Cardiac septum (tissue), 1 donor: ENCODE measurements around the gene SLC50A1. TPM values are rescaled to one million over a fixed set of nuclear protein-coding genes. Genes with fewer than 3 reads are reported as not detected.

ENCODE experiments used
- DNase-seq: peaks from one replicate; pipeline ENCODE4 v3.0.0-alpha.2; 2020; ENCODE audit warnings: low spot score
- intact Hi-C: fragments of 100-400 bp; cut with DNase I; formaldehyde crosslinking; loops from one replicate; pipeline ENCODE4 v1.14.0; 2022
- total RNA-seq: library from RNA; stranded (reverse); fragmentation: NEBNext Ultra II Directional; extraction: Animal tissue kit (Norgen Biotek cat#: 25700); gene quantifications from one replicate; pipeline ENCODE4 v1.2.1, GENCODE V29; 2021
- donor health status: DM: no; HTN: no; CAD: no.

The SLC50A1 gene
- total RNA-seq, 1 donor from 2014 or later = 11.2 TPM

DNA sequence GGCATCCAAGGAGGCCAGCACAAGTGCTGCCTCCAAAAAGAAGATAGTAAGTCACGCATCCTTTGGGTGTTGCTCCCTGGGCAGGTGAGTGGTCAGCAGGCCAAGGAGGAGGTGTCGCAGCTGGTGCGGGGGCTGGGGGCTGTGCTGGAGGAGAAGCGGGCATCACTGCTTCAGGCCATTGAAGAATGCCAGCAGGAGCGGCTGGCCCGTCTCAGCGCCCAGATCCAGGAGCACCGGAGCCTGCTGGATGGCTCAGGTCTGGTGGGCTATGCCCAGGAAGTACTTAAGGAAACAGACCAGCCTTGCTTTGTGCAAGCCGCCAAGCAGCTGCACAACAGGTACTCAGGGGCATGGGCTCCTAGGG, 42.2 kb downstream of the SLC50A1 start:
- DNase-seq = peak; percentile 57
- intact Hi-C loops = loop anchor here (5.0 kb wide), 1 partner anchor 49 kb away; no protein-coding TSS in a partner anchor

DNA sequence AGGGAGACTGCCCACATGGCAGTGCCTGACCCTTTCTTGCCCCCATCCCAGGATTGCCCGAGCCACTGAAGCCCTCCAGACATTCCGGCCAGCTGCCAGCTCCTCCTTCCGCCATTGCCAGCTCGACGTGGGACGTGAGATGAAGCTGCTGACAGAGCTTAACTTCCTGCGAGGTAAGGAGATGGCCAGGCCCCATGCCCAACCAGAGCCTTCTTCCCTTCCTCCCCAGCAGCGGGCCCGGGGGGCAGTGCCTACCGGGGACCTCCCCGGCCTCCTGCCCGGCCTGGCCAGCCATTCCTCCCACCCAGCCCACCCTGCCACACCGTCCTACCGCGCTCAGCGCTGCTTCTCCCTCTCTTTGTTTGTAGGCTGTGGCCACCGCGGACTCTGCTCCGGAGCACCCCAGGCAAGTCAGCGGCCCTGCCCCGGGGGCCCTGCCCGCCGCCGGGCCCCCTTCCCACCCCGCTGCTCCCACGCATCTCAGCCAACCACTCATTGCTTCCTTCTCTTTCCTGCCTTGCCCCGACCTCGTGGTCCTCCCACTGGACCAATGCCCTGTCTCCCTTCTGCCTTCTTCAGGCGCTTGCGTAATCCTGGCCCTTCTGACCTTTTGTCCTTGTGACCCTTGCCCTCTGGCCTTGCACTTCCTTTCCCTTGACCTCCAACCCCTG, 42.9 kb downstream of the SLC50A1 start:
- peak; percentile 61 for DNase-seq
- intact Hi-C loops = loop anchor here (5.0 kb wide), 1 partner anchor 49 kb away; no protein-coding TSS in a partner anchor

DNA sequence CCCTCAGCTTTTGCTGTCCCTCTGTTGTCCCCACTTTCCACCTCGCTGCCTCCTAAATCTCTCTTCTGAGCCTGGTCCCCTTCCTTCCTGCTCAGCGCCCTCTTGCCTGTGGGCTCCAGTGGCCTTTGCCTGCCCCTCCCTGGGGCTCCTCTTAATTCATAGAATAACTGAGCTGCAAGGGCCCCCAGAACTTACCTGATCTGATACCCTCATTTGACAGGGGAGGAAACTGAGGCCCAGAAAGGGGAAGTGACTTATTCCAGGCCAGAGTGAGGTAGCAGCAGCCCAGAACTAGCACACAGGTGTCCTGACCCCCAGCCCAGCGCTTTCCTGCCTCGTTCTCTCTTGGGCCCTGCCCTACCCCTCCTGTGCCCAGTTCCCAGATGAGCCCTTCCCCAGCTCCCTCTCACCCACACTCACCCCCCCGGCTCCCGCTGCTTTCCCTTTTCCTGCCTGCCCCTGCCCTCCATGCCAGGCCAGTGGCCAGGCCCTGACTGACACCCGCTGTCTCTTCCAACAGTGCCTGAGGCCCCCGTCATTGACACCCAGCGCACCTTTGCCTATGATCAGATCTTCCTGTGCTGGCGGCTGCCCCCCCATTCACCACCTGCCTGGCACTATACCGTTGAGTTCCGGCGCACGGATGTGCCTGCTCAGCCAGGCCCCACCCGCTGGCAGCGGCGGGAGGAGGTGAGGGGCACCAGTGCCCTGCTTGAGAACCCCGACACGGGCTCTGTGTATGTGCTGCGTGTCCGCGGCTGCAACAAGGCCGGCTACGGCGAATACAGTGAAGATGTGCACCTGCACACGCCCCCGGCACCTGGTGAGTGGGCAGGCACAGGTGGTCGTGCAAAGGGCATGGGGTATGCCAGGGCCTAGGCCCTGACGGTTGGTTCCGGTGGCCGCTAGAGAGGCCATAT, 43.7 kb downstream of the SLC50A1 start:
- intact Hi-C loops = loop anchor here (5.0 kb wide), 1 partner anchor 48 kb away; no protein-coding TSS in a partner anchor
- DNase-seq = peak; percentile 74

DNA sequence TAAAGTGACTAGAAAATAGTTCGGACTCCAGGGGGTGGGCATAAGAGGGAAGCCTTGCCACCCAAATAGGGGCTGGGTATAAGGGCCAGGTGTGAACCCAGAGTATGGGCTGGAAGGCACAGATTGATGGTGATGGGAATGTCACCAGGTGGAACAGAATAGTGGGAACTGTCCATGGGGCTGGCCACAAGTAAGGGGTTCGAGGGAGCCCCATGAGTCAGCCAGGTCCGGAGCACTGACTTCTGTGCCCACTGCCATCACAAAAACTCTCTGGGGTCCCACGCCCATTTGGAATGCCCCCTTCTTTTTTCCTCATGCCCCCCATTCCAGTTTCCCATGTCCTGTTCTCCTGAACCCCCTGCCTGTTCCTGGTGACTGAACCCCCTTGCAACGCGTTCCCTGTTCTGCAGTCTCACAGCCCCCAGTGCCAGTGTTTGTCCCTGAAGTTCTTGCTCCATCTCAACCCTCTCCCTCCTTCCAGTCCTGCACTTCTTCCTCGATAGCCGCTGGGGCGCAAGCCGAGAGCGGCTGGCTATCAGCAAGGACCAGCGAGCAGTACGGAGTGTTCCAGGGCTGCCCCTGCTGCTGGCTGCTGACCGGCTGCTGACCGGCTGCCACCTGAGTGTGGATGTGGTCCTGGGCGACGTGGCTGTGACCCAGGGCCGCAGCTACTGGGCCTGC, 45.9 kb downstream of the SLC50A1 start:
- DNase-seq = peak; percentile 14
- intact Hi-C loops = no loop called here

- no peak for DNase-seq
- intact Hi-C loops = no loop called here
Measured at GRCh38 chr1:155182052-155182550, 46.4 kb downstream of the SLC50A1 start.

GRCh38 chr1:155183775-155184221, 48.1 kb downstream of the SLC50A1 start:
- DNase-seq = no peak
- intact Hi-C loops = no loop called here

DNA sequence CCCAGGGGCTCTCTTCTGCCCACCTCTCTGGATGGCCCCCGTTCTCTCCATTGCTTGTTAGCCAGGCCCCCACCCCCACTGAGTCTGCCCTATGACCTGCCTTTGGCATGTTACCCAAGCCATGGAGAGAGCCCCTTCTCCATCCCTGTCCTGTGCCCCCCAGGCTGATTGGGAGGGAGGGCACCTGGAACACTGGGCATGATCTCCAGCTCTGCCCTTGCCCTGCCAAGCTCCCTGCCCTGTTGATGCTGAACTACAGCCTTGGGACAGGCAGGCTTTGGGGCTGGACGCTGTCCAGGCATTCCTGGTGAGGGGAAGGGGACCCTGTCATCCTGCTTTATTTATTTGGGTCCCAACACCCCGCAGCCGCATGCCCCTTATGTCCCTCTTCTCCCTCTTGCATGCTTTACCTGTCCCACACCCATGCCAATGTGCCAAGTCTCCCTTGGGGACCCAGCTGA, 48.7 kb downstream of the SLC50A1 start:
- intact Hi-C loops = no loop called here
- no peak for DNase-seq

GRCh38 chr1:155184835-155185782, 49.5 kb downstream of the SLC50A1 start:
- intact Hi-C loops = no loop called here
- peak; percentile 75 for DNase-seq

DNA sequence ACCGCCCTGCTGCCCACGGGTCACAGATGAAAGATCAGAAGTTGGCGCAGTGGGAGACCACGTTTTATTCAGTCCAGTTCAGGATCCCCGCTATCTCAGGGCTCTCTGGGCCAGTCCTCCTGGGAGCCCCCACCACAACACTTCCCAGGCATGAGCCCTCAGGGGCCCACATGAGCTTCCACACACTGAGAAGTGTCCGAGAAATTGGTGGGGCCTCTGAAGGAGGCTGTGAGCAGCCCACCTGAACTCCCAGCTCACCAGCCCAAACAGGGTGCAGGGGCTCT, 50.1 kb downstream of the SLC50A1 start:
- intact Hi-C loops = no loop called here
- no peak for DNase-seq

DNA sequence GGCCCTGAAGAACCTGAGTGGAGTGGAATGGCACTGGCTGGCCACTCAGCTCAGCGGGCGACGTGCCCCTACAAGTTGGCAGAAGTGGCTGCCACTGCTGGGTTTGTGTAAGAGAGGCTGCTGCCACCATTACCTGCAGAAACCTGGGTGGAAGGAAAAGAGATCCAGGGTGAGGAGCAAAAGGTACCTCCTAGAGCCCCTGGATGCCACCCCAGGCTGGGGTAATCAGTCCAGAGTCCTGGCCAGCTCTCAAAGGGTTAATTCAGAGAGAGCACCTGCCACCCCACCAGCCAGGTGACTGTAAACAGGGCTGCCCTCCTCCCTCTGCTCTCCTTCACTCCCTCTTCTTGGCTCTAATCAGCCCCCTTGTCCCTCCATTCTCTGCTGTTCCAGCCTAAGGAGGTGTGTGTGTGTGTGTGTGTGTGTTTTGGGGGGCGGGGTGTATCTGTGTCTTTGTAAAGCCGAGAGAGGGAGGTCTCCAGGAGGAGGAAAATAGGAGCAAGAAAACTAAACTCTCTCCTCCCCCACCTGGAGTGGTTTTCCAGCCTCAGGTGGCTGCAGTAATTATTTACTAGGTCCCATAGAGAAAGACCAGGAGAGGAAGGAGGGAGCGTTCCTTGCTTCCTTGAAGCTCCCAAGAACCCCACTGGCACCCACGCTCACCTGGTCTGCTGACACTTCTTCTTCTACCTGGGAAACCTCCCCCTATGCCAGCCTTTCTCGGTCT, 50.6 kb downstream of the SLC50A1 start:
- intact Hi-C loops = no loop called here
- DNase-seq = peak; percentile 70

DNA sequence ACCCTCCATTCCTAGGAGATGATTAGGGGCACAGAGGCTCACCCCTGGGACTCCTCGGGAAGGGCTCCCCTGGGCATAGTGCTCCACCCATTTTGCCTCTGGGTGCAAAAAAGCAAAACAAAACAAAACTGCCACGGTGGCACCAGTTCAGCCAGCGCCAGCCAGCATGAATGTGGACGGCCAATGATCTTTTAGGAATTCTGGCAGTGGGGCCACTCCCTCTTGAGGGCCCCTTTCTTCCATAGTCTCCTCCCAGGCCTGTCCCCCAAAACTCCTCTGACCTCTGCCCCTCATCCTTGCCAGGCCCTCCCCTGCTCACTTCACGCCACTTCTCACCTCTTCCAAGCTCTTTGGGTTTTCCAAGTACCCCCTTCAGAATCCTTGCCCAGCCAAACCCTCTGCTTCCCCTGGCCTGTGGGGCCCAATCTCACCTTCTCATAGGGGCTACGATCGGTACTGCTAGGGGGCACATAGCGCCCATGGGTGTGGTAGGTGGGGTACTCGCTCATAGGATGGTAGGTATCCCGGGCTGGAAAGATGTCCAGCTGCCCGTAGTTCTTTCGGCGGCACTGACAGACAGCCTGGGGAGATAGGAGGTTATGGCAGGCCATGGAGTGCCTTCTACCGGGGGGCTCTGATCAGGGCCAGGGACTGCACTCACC, 51.3 kb downstream of the SLC50A1 start:
- DNase-seq = peak; percentile 50
- intact Hi-C loops = no loop called here

DNA sequence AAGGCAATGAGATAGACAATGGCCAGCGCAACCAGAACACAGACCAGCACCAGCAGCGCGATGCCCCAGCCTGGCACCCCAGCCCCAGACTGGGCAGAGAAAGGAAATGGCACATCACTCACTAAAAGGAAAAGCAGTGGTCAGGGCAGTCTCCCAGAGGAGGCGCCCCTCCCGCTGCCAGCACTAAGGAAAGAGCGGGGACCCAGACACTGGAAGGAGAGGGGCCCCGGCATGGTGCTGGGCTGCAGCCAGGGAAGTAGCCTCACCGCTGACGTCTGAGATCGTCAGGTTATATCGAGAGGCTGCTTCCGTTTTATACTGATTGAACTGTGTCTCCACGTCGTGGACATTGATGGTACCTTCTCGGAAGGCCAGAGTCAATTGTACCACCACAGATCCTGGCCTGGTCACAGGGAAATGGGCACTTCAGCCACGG, 51.8 kb downstream of the SLC50A1 start:
- DNase-seq = peak; percentile 50

GRCh38 chr1:155188268-155188667, 52.6 kb downstream of the SLC50A1 start:
- peak; percentile 67 for DNase-seq
- intact Hi-C loops = no loop called here

More for the DNA sequence above, 51.8 kb downstream of the SLC50A1 start:
- intact Hi-C loops = no loop called here

Other genes with a start within 250 kb of the SLC50A1 start
- 30.9 TPM for gene PMVK, start 199.1 kb upstream of the SLC50A1 start, total RNA-seq
- gene PBXIP1, start 179.8 kb upstream of the SLC50A1 start, total RNA-seq = 49.1 TPM
- 16.9 TPM for gene PYGO2, start 174.1 kb upstream of the SLC50A1 start, total RNA-seq
- 70.5 TPM for gene SHC1, start 165.1 kb upstream of the SLC50A1 start, total RNA-seq
- gene CKS1B, start 161.2 kb upstream of the SLC50A1 start, total RNA-seq = 16.0 TPM
- 22.2 TPM for gene FLAD1, start 152.5 kb upstream of the SLC50A1 start, total RNA-seq
- not detected for gene LENEP, start 142.3 kb upstream of the SLC50A1 start, total RNA-seq
- 41.9 TPM for gene ZBTB7B, start 133.1 kb upstream of the SLC50A1 start, total RNA-seq
- gene DCST2, start 102.1 kb upstream of the SLC50A1 start, total RNA-seq = 0.51 TPM
- gene DCST1, start 102.0 kb upstream of the SLC50A1 start, total RNA-seq = not detected
- gene ADAM15, start 84.5 kb upstream of the SLC50A1 start, total RNA-seq = 69.9 TPM
- 1.9 TPM for gene EFNA4, start 72.1 kb upstream of the SLC50A1 start, total RNA-seq
- gene EFNA3, start 57.0 kb upstream of the SLC50A1 start, total RNA-seq = 1.2 TPM
- 30.2 TPM for gene EFNA1, start 8.0 kb upstream of the SLC50A1 start, total RNA-seq
- 56.3 TPM for gene DPM3, start 4.7 kb downstream of the SLC50A1 start, total RNA-seq
- gene KRTCAP2, start 37.5 kb downstream of the SLC50A1 start, total RNA-seq = 112 TPM
- not detected for gene TRIM46, start 38.0 kb downstream of the SLC50A1 start, total RNA-seq
- gene THBS3, start 72.0 kb downstream of the SLC50A1 start, total RNA-seq = 11.7 TPM
- gene MTX1, start 72.8 kb downstream of the SLC50A1 start, total RNA-seq = 16.4 TPM
- 15.5 TPM for gene ENTREP3, start 119.6 kb downstream of the SLC50A1 start, total RNA-seq
- 61.5 TPM for gene SCAMP3, start 126.5 kb downstream of the SLC50A1 start, total RNA-seq
- gene CLK2, start 137.7 kb downstream of the SLC50A1 start, total RNA-seq = 24.7 TPM
- gene HCN3, start 141.6 kb downstream of the SLC50A1 start, total RNA-seq = 2.2 TPM
- not detected for gene PKLR, start 165.6 kb downstream of the SLC50A1 start, total RNA-seq
- 83.1 TPM for gene FDPS, start 173.0 kb downstream of the SLC50A1 start, total RNA-seq
- 18.1 TPM for gene RUSC1, start 185.0 kb downstream of the SLC50A1 start, total RNA-seq